OCI-LY3 (cell line): ENCODE measurements around the gene INSYN2A.

ENCODE experiments used
- H2AFZ ChIP-seq: fragments of 200-600, 300-600 bp; shearing (Covaris generic); 2 replicates; pipeline ENCODE4 v1.6.0; 2014; ENCODE audit warnings: antibody characterized with exemption, low read depth, low read length
- H3K27ac ChIP-seq: fragments of 200-600, 300-600 bp; sonication (generic); 2 replicates; pipeline ENCODE4 v1.5.1; 2014; ENCODE audit warnings: mild to moderate bottlenecking, low read length, moderate library complexity, mixed read lengths
- H3K27me3 ChIP-seq: fragments of 200-600, 300-600 bp; sonication (generic); 2 replicates; pipeline ENCODE4 v1.6.1; 2014; ENCODE audit warnings: low read depth, low read length, mixed read lengths
- H3K36me3 ChIP-seq: fragments of 200-600, 300-600 bp; sonication (generic); replicated peaks from 2 replicates; pipeline ENCODE3; 2014; ENCODE audit warnings: low read depth, low read length, mixed read lengths
- H3K4me1 ChIP-seq: fragments of 300-600, 200-600 bp; sonication (generic); 2 replicates; pipeline ENCODE4 v1.6.1; 2014; ENCODE audit warnings: low read length, mixed read lengths
- H3K4me2 ChIP-seq: fragments of 200-600, 300-600 bp; sonication (generic); 2 replicates; pipeline ENCODE4 v1.6.1; 2014; ENCODE audit warnings: low read length, mixed read lengths
- H3K4me3 ChIP-seq: fragments of 300-600, 200-600 bp; sonication (generic); 2 replicates; pipeline ENCODE4 v1.5.1; 2014; ENCODE audit warnings: antibody characterized with exemption, mild to moderate bottlenecking, low read length, moderate library complexity
- H3K79me2 ChIP-seq: fragments of 300-600, 200-600 bp; shearing (Covaris generic); 2 replicates; pipeline ENCODE4 v1.6.1; 2014; ENCODE audit warnings: mild to moderate bottlenecking, low read length, mixed read lengths
- H3K9ac ChIP-seq: fragments of 300-600, 200-600 bp; shearing (Covaris generic); 2 replicates; pipeline ENCODE4 v1.6.0; 2014; ENCODE audit warnings: mild to moderate bottlenecking, low read length, moderate library complexity
- H3K9me3 ChIP-seq: fragments of 200-600, 300-600 bp; shearing (Covaris generic); 2 replicates; pipeline ENCODE4 v1.6.1; 2014; ENCODE audit warnings: low read length, mixed read lengths; ENCODE audit not compliant: insufficient read depth
- H4K20me1 ChIP-seq: fragments of 200-600, 300-600 bp; sonication (generic); 2 replicates; pipeline ENCODE4 v1.6.1; 2016; ENCODE audit warnings: low read length, mixed read lengths; ENCODE audit not compliant: insufficient read depth
- EZH2phosphoT487 ChIP-seq: fragments of 200-600 bp; shearing (Covaris generic); IDR thresholded peaks from 2 replicates; pipeline ENCODE4 v1.6.1; 2018; ENCODE audit warnings: antibody characterized with exemption, mixed run types, low read depth
- TF ChIP-seq, protein P1 (sequence below): fragments of 200-600, 300-600 bp; sonication (generic); IDR thresholded peaks from 2 replicates; pipeline ENCODE4 v1.5.1; 2014; ENCODE audit warnings: antibody characterized with exemption, low read length, low read depth

The INSYN2A gene

DNA sequence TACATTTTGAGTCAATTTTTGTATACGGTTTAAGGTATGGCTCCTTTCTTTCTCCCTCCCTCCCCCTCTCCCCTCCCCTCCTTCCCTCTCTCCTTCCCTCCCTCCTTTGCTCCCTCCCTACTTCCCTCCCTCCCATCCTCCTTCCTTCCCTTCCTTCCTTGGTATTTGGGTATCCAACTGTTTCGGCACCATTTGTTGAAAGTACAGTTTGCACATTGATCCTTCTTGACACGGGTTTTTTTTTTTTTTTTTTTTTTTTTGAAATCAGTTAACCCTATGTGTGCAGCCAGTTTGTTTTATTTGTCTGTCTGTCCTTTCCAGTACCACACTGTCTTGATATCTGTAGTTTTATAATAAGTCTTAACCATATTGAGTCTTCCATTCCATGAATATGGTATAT is 39.9 kb upstream of the INSYN2A start:
- Histone ChIP-seq H3K9me3 (no peaks in the 10 kb centered on the region), H3K27me3 (no peaks in the 10 kb centered on the region), H3K4me2 (no peak overlapping the region), H3K4me3 (no peak overlapping the region), H3K27ac (no peak overlapping the region), H3K9ac (no peak overlapping the region), H2AFZ (no peak overlapping the region), H3K4me1 (no peaks in the 10 kb centered on the region), H3K79me2 (no peaks in the 10 kb centered on the region), H3K36me3 (no peaks in the 10 kb centered on the region), H4K20me1 (no peaks in the 10 kb centered on the region)
- TF ChIP-seq, protein P1, sequence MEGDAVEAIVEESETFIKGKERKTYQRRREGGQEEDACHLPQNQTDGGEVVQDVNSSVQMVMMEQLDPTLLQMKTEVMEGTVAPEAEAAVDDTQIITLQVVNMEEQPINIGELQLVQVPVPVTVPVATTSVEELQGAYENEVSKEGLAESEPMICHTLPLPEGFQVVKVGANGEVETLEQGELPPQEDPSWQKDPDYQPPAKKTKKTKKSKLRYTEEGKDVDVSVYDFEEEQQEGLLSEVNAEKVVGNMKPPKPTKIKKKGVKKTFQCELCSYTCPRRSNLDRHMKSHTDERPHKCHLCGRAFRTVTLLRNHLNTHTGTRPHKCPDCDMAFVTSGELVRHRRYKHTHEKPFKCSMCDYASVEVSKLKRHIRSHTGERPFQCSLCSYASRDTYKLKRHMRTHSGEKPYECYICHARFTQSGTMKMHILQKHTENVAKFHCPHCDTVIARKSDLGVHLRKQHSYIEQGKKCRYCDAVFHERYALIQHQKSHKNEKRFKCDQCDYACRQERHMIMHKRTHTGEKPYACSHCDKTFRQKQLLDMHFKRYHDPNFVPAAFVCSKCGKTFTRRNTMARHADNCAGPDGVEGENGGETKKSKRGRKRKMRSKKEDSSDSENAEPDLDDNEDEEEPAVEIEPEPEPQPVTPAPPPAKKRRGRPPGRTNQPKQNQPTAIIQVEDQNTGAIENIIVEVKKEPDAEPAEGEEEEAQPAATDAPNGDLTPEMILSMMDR = no peak
- TF ChIP-seq EZH2phosphoT487 = no peak

DNA sequence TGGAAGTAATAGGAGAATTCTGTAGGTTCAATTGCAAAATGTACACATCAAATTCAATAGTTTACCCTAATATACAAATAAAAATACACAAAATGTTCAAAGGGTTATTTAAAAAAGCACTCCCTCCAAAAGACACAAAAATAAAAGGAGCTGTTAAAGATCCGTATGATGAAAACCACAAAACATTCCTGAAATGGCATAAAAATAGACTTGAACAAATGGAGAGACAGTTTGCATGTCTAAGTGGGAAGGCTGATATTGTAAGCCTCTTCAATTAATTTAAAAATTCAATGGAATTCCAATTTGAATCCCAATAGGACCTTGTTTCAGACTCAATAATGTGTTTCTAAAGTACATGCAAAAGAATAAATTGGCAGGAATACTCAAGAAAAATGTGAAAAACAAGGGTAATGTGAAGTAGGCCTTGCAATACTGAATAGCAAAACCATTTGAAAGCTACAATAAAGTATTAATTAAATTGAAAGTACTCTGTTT is 38.0 kb upstream of the INSYN2A start:
- H3K27me3 ChIP-seq = no peaks in the 10 kb centered on the region
- H3K36me3 ChIP-seq = no peaks in the 10 kb centered on the region
- H3K4me1 ChIP-seq = no peaks in the 10 kb centered on the region
- H3K9ac ChIP-seq = no peak overlapping the region
- no peak overlapping the region for H2AFZ ChIP-seq
- H3K4me3 ChIP-seq = no peak overlapping the region
- no peak overlapping the region for H3K4me2 ChIP-seq
- TF ChIP-seq, protein P1 = no peak
- TF ChIP-seq EZH2phosphoT487 = no peak
- no peak overlapping the region for H3K27ac ChIP-seq
- H4K20me1 ChIP-seq = no peaks in the 10 kb centered on the region
- no peaks in the 10 kb centered on the region for H3K79me2 ChIP-seq
- H3K9me3 ChIP-seq = no peaks in the 10 kb centered on the region

DNA sequence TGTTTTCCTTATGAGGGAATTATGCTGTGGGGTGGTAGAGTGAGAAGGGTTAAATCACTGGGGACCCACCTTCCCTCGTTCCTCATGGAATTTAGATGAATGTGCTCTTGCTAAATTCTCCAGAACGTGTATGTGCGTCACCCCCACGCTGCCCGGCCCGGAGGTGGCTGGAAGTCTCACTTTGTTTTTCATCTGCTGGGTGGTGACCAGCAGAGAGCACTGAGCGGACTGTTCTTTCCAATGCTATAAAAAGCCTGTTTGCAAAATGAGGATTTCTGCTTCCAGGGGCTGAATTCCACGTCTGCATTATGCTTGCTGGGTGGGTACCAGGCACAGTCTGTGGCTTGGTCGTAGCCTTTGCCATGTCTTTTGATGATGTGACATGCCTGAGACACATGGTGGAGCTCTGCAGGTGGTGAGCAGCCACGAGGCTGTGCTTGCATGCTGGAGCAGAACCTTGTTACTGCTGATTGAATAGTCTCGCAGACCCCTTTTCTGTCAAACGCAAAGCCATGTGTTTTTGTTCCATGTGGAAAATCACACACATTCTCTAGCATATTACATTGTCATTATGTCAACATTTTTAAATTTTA is 31.9 kb upstream of the INSYN2A start:
- Histone ChIP-seq H2AFZ (no peak overlapping the region), H3K27me3 (no peaks in the 10 kb centered on the region), H3K79me2 (no peaks in the 10 kb centered on the region), H3K36me3 (no peaks in the 10 kb centered on the region), H3K4me3 (no peak overlapping the region), H4K20me1 (no peaks in the 10 kb centered on the region), H3K27ac (no peak overlapping the region), H3K4me2 (no peak overlapping the region), H3K9ac (no peak overlapping the region), H3K9me3 (no peaks in the 10 kb centered on the region), H3K4me1 (no peaks in the 10 kb centered on the region)
- TF ChIP-seq, protein P1 = no peak
- TF ChIP-seq EZH2phosphoT487 = no peak

DNA sequence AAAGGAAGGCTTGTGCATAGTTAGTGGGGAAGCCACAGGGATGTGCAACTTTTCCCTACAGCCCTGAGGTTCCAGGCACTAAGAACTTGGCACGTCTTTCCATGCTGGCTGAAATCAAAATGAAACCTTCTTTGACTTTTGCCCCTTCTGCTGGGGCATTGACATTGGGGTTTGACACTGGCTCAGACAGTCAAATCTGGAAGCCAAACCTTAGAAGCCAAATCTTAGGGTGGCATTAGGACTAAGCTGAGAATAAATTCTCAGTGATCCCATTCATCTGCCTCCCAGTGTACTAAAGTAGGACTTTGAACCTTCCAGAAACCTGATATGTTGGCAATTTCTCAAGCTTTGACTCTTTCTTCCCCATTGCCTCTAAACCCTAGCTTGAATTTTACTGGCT is 31.3 kb upstream of the INSYN2A start:
- Histone ChIP-seq H3K9ac (no peak overlapping the region), H3K79me2 (no peaks in the 10 kb centered on the region), H3K36me3 (no peaks in the 10 kb centered on the region), H3K4me2 (no peak overlapping the region), H3K27ac (no peak overlapping the region), H3K4me3 (no peak overlapping the region), H3K27me3 (no peaks in the 10 kb centered on the region), H4K20me1 (no peaks in the 10 kb centered on the region), H3K9me3 (no peaks in the 10 kb centered on the region), H3K4me1 (no peaks in the 10 kb centered on the region), H2AFZ (no peak overlapping the region)
- TF ChIP-seq, protein P1 = no peak
- TF ChIP-seq EZH2phosphoT487 = no peak
